ENCODE data around the gene PRSS50.

GRCh38 chr3:46737329-46737731 lies 19.7 kb upstream of the PRSS50 start:
- TF ChIP-seq CTCF (IDR thresholded peaks at IDR 0.05 in 2 of 3, conservative IDR thresholded peaks at IDR 0.05 in 1 of 3; ENCODE audit: borderline replicate concordance in 1 of 3, insufficient read depth in 1 of 3, low read depth in 2 of 3, low read length in 2 of 3) (no peak), RAD21 (IDR thresholded peaks at IDR 0.05; ENCODE audit: low read depth) (no peak), POLR2A (IDR thresholded peaks at IDR 0.05; ENCODE audit: borderline replicate concordance, extremely low read depth, insufficient read depth, insufficient read length) (no peak), JUND (IDR thresholded peaks at IDR 0.05) (no peak), EZH2 (IDR thresholded peaks at IDR 0.05) (no peak), CEBPB (IDR thresholded peaks at IDR 0.05; ENCODE audit: low read depth) (no peak), ZNF274 (IDR thresholded peaks at IDR 0.05; ENCODE audit: low read depth, low read length) (no peak), SP1 (IDR thresholded peaks at IDR 0.05; ENCODE audit: low read depth) (no peak)
